Ishikawa (cell line): Measurements from ENCODE around the gene SLC22A14.

Experiments used
- CEBPB ChIP-seq: IDR thresholded peaks from 2 replicates; pipeline ENCODE4 v1.6.1; 2012
- EP300 ChIP-seq: IDR thresholded peaks from 2 replicates; pipeline ENCODE4 v1.6.1; 2012; ENCODE audit warnings: borderline replicate concordance
- REST ChIP-seq: IDR thresholded peaks from 2 replicates; pipeline ENCODE4 v1.6.1; 2012; ENCODE audit warnings: low read depth, mild to moderate bottlenecking
- TCF12 ChIP-seq: IDR thresholded peaks from 2 replicates; pipeline ENCODE4 v1.6.1; 2012; ENCODE audit warnings: low read depth
- YY1 ChIP-seq: IDR thresholded peaks from 2 replicates; pipeline ENCODE4 v1.6.1; 2012; ENCODE audit warnings: low read depth
- TF ChIP-seq, protein P1 (sequence below): IDR thresholded peaks from 2 replicates; pipeline ENCODE4 v1.6.1; 2012

GRCh38 chr3:38276081-38276916 is 5.8 kb upstream of the SLC22A14 start:
- TF ChIP-seq, protein P1, sequence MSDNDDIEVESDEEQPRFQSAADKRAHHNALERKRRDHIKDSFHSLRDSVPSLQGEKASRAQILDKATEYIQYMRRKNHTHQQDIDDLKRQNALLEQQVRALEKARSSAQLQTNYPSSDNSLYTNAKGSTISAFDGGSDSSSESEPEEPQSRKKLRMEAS = no peak
- no peak for TF ChIP-seq EP300
- no peak for TF ChIP-seq REST
- no peak for TF ChIP-seq YY1
- no peak for TF ChIP-seq CEBPB
- TF ChIP-seq TCF12 = no peak
